Measurements from ENCODE around the gene NFIA. TPM values are rescaled to one million over a fixed set of nuclear protein-coding genes. Genes with fewer than 3 reads are reported as not detected.

NFIA gene
- total RNA-seq, 1 experiment from 2014 or later, result 0.35 TPM

DNA sequence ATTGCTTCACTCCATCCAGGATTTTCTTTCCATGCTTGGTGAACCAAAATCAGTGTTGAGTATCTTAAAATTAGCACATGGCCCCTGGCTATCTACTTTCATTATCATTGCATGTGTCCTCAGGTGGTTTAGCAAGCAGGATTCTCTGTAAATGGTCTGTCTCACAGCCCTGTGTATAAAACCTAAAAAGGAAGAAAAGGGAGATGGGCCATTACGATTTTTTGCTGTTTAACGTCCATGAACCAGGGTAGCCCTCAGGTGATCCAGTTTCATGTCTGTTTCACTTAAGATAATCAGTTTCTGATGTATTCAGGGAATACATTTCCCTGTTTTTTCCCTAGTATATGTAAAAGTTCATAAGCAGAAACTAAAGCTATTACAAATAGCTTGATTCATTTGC is 238.2 kb downstream of the NFIA start:
- DNase-seq, result no peak
- TF ChIP-seq CTCF (conservative IDR thresholded peaks at IDR 0.05), result no peak
- H3K79me2 ChIP-seq (ENCODE audit: insufficient read depth, low read length), result no peaks in the 10 kb centered on the region
- no peak overlapping the region for H3K56ac ChIP-seq (ENCODE audit: insufficient read length, low read depth, low read length)
- H4K8ac ChIP-seq (replicated peaks; ENCODE audit: insufficient read length, low read depth, low read length), result no peak overlapping the region
- Mint-ChIP-seq H3K36me3 (ENCODE audit: insufficient read depth in 1 of 3, low read depth in 3 of 3) (no peaks in the 10 kb centered on the region), H3K4me3 (no peak overlapping the region), H3K4me1 (peaks cover 17 to 22% of the 10 kb centered on the region in 2 experiments), H3K9me3 (no peaks in the 10 kb centered on the region), H3K27ac (no peak overlapping the region), H3K27me3 (ENCODE audit: low read depth) (no peaks in the 10 kb centered on the region; the same call in 1 of the 2 replicates)
- no peak overlapping the region for H2BK120ac ChIP-seq (ENCODE audit: low read depth, low read length, poor library complexity, severe bottlenecking)
- no CpG with 5 or more reads among the region's 2 CpGs for WGBS (ENCODE audit: extremely low coverage, insufficient read length, low lambda C conversion rate)
- H2BK15ac ChIP-seq (ENCODE audit: low read depth, low read length), result no peak overlapping the region
- no peaks in the 10 kb centered on the region for H3K79me1 ChIP-seq (ENCODE audit: insufficient read depth, low read depth, low read length, poor library complexity, severe bottlenecking)
- no peak overlapping the region for H3K18ac ChIP-seq (ENCODE audit: insufficient read length, low read depth, low read length)
- no peak overlapping the region for H3K4ac ChIP-seq (ENCODE audit: low read depth, low read length)
- no peaks in the 10 kb centered on the region for H3K27me3 ChIP-seq (ENCODE audit: insufficient read depth, low read length)
- H3T11ph ChIP-seq (ENCODE audit: low read length), result no peak overlapping the region
- no peak overlapping the region for H4K91ac ChIP-seq (ENCODE audit: insufficient read length, low read depth, low read length)
- no peaks in the 10 kb centered on the region for H4K20me1 ChIP-seq (ENCODE audit: control insufficient read depth, insufficient read depth, insufficient read length)
- no peak overlapping the region for H3K27ac ChIP-seq (ENCODE audit: insufficient read length, low read depth, low read length)
- no peak overlapping the region for H3K4me2 ChIP-seq (ENCODE audit: insufficient read depth, insufficient read length, low read length)
- no peaks in the 10 kb centered on the region for H3K23me2 ChIP-seq (ENCODE audit: insufficient read length, low read depth, low read length, poor library complexity, severe bottlenecking)
- no peak overlapping the region for H2BK5ac ChIP-seq (ENCODE audit: insufficient read length, low read length)
- H2BK20ac ChIP-seq (ENCODE audit: low read depth, low read length, poor library complexity, severe bottlenecking), result no peak overlapping the region
- no peak overlapping the region for H2BK12ac ChIP-seq (ENCODE audit: insufficient read length, low read depth, low read length)
- no peak overlapping the region for H2AFZ ChIP-seq (ENCODE audit: low read length)
- no peak overlapping the region for H3K23ac ChIP-seq (ENCODE audit: insufficient read length, low read depth, low read length)
- no peaks in the 10 kb centered on the region for H3K9me3 ChIP-seq (ENCODE audit: control insufficient read depth, low read depth, low read length)
- H3K9ac ChIP-seq (ENCODE audit: extremely low read depth, insufficient read length, low read length), result no peak overlapping the region
- no peak overlapping the region for H3K14ac ChIP-seq (ENCODE audit: insufficient read depth, low read length)
- peaks cover 2% of the 10 kb centered on the region for H3K4me1 ChIP-seq (ENCODE audit: insufficient read depth, low read length)
- no peak overlapping the region for H2AK5ac ChIP-seq (ENCODE audit: insufficient read length, low read length)
- H4K5ac ChIP-seq (ENCODE audit: insufficient read length, low read depth, low read length), result no peak overlapping the region

All from H9 (cell line).